HS-27A (cell line): Measurements from ENCODE around the gene GPR78.

Experiments
- DNase-seq: peaks from one replicate; pipeline ENCODE4 v3.0.0-alpha.2; 2012; ENCODE audit warnings: low read depth, missing footprints

The GPR78 gene

DNA sequence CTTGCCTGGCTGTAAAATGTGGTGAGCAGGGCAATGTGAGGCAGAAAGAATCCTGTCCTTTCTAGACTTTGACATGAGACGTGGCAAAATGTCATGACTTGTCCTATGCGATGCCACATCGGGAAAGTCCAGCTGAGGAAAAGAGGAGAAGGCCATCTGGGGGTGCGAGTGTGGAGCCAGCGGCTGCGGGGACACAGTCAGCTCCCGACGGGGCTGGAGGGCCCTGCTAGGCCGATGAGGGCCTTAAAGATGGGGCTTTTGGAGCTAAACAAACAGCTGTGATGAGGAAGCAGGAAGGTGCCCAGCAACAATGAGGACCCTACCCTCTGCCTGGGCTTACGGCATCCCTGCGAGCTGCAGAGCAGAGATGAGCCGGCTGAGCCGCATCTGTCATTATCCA is 20.1 kb downstream of the GPR78 start:
- DNase-seq = no peak

GRCh38 chr4:8600686-8601085 is 20.5 kb downstream of the GPR78 start:
- DNase-seq = no peak

- DNase-seq = no peak
Measured at GRCh38 chr4:8601086-8601485, 20.9 kb downstream of the GPR78 start.

DNA sequence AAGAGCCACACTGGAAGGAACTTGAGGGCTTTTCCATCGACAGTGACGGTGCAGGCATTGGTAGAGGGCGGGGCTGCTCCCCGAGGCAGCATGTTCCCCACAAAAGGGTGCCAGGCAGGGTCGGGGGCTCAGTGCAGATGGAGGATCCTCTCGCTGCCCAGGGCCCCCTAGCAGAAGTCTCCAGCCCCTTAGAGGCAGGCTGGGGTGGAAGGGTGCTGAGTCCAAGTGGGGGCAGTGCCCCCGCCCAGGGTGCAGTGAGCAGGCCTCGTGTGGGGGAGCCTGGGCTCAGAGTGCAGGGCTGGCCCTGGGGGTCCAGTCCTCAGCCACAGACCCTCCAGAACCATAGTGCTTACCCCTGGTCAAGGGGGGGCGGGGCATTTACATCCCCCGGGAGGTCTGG is 21.4 kb downstream of the GPR78 start:
- no peak for DNase-seq

- no peak for DNase-seq
Measured at GRCh38 chr4:8602686-8603430, 22.7 kb downstream of the GPR78 start.

- DNase-seq = no peak
Measured at GRCh38 chr4:8603931-8604330, 23.7 kb downstream of the GPR78 start.

DNA sequence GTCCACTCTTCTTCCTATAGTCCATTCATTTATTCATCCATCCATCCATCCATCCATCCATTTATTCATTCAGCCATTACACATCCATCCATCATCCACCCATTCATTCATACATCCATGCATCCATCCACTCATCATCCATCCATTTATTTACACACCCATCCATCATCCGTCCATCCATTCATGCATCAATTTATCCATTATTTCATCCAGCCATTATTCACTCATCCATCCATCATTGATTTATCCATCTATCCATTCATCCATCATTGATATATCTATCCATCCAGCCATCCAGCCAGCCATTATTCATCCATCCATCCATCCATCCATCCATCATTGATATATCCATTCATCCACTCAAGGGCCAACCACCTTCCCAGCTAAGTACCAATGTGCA is 25.1 kb downstream of the GPR78 start:
- no peak for DNase-seq

GRCh38 chr4:8606476-8606875 is 26.3 kb downstream of the GPR78 start:
- DNase-seq = no peak

DNA sequence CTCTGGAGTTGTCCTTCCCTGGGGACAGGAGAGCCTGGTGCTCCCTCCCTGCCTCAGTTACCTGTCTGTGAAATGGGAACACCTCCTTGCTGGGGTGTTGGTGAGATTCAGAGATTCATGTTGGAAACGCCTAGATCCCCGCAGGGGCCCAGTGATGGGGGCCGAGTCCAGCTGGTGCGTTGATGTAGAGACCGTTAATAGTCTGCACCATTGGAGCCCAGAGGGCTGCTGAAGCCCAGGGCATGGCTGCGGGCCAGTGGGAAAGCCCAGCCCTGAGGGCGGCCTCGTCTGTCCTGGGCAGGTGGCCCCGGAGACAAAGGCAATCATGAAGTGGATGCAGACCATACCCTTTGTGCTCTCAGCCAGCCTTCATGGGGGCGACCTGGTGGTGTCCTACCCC is 26.8 kb downstream of the GPR78 start:
- no peak for DNase-seq

DNA sequence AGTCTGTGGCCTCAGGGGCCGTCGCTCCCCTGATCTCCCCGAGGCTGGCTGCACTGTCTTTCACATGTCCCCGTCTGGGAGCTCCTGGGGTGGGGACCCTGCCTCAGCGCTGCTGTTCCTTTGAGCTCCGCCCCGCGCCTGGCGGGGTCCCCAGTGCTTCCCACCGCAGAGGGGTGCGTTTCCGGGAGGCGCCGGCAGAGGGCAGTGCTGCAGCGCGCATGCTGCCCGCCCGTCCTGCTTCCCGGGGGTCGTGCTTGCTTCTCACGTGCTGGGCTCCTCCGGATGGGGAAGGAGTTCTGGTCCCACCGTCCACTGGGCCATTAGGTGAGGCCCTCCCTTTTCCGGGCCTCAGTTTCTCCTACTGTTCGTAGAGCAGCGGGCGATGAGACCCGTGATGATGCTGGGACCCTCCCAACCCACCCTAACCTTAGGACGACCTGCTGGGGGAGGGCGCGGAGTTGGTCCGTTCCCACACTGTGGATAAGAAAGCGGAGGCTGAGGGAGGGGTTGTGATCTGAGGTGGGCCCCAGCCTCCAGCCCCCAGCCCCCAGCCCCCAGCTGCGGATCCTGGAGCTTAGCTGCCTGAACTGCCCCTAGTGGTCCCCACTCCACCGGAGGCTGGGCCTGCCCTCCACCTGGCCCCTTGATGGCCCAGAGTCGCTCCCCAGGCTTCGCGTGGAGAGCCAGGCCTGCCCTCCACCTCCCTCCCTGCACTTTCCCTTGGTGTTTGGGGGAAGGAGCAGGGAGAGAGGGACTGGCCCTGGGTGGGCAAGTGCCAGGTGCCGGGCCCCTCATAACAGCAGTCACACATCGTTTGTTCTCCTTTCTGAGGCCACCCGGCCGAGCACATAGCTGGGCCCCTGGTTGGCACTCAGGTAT is 27.6 kb downstream of the GPR78 start:
- DNase-seq = no peak

DNA sequence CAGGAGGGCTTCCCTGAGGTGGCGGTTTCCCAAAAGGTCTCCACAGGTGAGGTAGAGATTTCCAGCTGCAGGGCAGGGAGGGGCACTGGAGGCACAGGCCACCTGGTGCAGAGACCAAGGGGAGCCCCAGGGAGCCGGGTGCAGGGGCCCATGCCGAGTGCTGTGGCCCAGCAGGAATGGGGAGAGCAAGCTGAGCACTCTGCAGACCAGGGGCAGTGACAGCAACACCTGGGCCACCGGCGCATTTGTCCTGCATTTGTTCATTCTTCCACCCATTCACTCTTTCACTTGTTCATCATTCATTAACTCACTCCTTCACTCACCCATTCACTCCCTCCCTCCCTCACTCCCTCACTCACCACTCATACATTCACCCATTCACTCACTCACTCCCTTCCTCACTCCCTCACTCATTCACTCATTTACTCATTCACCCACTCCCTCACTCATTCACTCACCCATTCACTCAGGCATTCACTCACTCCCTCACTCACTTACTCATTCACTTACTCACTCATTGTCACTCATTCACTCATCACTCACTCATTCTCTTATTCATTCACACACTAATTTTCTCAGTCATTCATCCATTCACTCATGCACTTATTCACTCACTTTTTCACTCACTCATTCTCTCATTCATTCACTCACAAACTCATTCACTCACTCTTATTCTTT is 28.7 kb downstream of the GPR78 start:
- no peak for DNase-seq

DNA sequence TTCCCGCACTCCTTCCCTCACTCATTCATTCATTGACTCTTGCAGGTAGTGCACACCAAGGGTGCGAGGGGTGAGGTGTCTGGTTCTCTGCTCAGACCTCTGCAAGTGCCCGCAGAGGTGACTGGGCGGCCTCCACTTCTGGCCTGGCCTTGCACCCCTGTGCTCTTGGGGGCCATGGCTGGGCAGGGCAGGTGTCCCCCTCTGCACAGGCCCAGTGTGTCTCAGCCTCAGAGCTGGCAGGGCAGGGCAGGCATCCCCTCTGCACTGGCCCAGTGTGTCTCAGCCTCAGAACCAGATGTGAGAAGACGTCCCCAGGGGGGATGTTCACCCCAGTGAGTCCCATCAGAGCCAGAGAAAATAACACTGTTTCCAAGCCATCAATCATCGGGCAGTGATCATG is 29.2 kb downstream of the GPR78 start:
- DNase-seq = no peak

DNA sequence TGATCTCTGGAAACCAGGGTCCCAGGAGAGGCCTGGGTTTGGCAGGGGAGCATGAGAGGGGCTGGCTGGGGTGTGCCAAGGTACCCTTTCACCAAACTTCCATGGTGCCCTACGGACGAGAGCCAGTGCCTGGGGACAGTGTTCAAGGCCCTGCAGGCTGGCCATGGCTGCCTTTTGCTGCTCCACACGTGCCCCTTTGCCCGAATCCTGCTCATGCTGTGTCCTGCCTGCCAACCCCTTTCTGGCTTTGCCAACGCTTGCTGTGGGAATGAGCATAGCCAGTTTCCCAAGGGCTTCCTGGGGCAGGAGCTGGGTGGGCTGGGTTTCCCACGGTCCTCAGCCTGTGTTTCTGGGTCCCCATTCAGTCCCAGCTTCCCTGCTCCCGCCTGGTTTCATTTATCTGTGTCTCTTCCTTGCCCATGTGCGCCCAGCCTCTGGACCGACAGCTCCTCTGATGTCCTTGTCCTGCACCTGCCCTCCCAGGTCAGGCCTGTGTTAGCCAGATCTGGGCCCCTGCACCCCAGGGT is 29.7 kb downstream of the GPR78 start:
- no peak for DNase-seq

DNA sequence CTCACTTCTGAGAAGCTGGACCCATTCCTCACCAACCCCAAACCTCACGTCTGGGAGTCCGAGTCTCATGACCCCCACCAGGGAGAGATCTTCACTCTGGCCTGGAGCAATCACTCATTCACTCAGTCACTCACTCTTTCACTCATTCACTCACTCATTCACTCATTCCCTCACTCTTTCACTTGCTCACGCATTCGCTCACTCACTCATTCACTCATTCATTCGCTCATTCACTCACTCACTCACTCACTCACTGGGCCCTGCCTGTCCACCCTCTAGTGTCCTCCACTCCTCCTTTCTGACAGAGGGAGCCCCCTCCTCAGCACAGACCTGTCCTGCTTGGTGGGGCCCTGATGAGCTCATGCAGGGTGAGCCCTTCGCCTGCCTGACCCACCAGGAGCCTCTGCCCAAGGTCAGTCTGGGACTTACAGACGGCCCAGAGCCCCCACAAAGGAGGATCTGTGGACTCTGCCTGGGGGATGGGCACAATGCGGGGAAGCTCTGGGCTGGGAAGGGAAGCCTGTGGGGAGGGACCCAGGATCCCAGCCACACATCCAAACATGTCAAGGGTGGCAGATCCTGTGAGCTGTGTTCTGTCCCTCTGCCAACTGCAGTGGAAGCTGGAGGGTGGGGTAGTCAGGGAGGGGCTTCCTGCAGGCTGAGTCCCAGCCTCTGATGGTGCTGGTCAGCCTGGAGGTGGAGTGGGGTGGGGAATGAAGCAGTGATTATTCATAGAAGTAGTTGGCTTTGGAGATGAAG is 30.8 kb downstream of the GPR78 start:
- DNase-seq = no peak

DNA sequence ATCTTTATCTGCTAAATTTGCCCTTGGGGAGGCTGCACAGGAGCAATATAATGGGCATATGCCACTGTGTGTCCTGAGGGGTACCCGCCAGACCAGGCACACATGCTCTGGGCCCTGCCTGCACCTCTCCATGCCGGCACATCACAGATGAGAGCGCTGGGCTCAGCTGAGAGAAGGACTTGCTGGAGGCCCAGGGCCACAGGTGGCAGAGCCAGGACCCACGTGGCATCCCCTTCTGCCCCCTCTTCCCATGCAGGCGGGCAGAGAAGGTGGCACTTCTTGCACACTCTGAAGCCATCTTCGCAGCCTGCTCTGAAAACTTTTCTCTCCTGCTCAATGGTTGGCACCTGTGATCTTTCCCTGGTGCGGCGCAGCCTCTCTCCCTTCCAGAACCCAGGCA is 32.5 kb downstream of the GPR78 start:
- DNase-seq = no peak

DNA sequence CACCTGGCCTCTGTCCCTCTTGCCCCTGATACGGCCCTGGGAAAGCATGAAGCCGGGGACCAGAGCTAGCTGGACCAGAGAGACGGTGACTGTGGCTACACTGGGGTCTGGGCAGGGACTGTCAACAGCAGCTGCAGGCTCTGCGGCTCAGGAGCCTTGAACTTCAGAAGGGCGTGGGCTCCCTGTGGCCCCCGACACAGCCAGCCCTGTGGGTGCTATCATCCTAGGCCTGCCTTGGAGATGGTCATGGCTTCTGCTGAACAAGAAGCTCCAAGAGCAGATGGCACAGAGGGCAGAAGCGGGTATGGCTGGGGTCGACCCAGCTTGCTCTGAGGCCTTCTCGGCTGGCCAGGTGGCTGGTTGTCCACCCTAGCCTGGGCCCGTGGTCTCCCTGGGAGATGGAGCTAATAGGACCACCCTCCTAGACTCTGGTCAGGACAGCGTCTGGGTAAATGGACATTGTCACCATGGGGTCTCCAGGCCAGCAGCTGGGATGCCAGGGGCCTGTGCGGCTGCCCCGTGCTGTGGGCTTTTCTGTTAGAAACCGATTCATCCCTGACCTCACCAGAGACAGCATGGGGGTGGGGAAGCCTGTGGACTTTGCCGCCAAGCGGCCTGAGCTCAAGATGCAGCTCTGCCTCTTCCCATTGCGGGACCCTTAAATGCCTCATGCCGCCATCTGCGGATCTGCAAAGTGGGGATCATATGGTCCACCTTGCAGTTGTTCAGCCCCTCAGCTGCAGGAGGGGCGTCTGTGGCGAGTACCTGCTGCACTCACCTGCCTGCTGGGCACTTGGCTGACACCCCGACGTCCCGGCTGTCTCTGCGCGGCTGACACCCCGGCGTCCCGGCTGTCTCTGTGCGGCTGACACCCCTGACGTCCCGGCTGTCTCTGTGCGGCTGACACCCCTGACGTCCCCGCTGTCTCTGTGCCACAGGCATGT is 33.5 kb downstream of the GPR78 start:
- no peak for DNase-seq

- DNase-seq = no peak
Measured at GRCh38 chr4:8614365-8615193, 34.4 kb downstream of the GPR78 start.

DNA sequence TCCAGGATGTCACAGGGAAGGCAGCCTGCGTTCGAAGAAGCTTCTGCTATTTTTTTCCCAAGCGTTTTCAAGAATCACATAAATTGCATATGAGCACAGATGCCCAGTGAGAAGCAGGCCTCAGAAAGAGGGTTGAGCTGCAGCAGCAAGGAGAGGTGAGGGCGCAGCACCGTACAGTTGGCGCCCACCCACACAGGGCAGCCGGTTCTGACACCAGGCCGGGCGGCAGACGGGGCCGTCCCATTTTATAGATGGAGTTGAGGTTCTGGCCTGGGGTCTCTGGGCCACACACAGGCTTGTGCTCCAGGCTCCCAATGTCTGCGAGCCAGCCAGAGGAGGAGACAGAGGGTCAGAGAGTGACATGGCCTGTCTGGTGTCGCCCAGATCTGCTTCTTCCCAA is 35.2 kb downstream of the GPR78 start:
- DNase-seq = no peak

GRCh38 chr4:8615921-8616787 is 36.0 kb downstream of the GPR78 start:
- no peak for DNase-seq
